Fibroblast of mammary gland (primary cell): ENCODE data around the gene MECP2.

Experiments used
- DNase-seq: peaks from one replicate; pipeline ENCODE4 v3.0.0-alpha.2; 2010; ENCODE audit warnings: low read depth
- H3K4me3 ChIP-seq: 2 replicates; pipeline ENCODE4 v1.5.1; 2011; ENCODE audit warnings: low read depth, mild to moderate bottlenecking, low read length, moderate library complexity; ENCODE audit not compliant: control insufficient read depth
- CTCF ChIP-seq: conservative IDR thresholded peaks from 2 replicates; pipeline ENCODE4 v1.5.1; 2011; ENCODE audit warnings: low read depth, low read length, inconsistent platforms; ENCODE audit not compliant: control insufficient read depth, insufficient read depth

The MECP2 gene

GRCh38 chrX:154096140-154097002 is 1.1 kb downstream of the MECP2 start:
- peak overlapping the region; percentile 56 for H3K4me3 ChIP-seq
- no peak for TF ChIP-seq CTCF
- DNase-seq: peak; percentile 56

- DNase-seq: no peak
- no peak for TF ChIP-seq CTCF
- H3K4me3 ChIP-seq: no peak overlapping the region
Measured at GRCh38 chrX:154094833-154095232, 2.7 kb downstream of the MECP2 start.

GRCh38 chrX:154093965-154094364 is 3.6 kb downstream of the MECP2 start:
- no peak overlapping the region for H3K4me3 ChIP-seq
- TF ChIP-seq CTCF: no peak
- no peak for DNase-seq

GRCh38 chrX:154092371-154092770 is 5.1 kb downstream of the MECP2 start:
- no peak for TF ChIP-seq CTCF
- H3K4me3 ChIP-seq: no peak overlapping the region
- no peak for DNase-seq

GRCh38 chrX:154091678-154092077 is 5.8 kb downstream of the MECP2 start:
- no peak for DNase-seq
- no peak for TF ChIP-seq CTCF
- H3K4me3 ChIP-seq: no peak overlapping the region

- DNase-seq: no peak
- no peak for TF ChIP-seq CTCF
- H3K4me3 ChIP-seq: no peak overlapping the region
Measured at GRCh38 chrX:154090731-154091130, 6.8 kb downstream of the MECP2 start.
